ENCODE results near the gene BFSP2.

DNA sequence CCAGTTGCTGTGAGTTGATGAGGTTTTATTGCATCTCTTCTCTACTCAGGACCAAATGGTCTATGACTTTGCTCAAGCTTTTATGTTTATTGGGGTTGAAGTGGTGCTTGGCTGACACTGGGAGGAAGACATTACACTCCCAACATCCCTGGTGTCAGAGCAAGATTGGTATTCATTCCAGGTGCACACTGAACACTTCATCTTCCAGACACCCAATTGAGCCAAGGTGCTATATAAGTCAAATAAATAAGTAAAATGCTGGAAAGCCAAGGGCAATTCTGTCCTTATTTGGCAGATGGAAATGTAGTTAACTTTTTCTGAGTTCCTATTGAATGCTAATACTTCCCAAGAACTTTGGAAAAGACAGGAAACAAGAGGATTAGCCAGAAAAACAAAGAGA is 120.4 kb downstream of the BFSP2 start:
- TF ChIP-seq POLR2A (IDR thresholded peaks at IDR 0.05) = no peak
- TF ChIP-seq, protein P1, sequence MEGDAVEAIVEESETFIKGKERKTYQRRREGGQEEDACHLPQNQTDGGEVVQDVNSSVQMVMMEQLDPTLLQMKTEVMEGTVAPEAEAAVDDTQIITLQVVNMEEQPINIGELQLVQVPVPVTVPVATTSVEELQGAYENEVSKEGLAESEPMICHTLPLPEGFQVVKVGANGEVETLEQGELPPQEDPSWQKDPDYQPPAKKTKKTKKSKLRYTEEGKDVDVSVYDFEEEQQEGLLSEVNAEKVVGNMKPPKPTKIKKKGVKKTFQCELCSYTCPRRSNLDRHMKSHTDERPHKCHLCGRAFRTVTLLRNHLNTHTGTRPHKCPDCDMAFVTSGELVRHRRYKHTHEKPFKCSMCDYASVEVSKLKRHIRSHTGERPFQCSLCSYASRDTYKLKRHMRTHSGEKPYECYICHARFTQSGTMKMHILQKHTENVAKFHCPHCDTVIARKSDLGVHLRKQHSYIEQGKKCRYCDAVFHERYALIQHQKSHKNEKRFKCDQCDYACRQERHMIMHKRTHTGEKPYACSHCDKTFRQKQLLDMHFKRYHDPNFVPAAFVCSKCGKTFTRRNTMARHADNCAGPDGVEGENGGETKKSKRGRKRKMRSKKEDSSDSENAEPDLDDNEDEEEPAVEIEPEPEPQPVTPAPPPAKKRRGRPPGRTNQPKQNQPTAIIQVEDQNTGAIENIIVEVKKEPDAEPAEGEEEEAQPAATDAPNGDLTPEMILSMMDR (IDR thresholded peaks at IDR 0.05) = no peak
